Keratinocyte (primary cell): ENCODE measurements around the gene ASS1.

Source experiments
- CTCF ChIP-seq, 3 experiments: IDR thresholded peaks in 1 of 3; conservative IDR thresholded peaks in 1 of 3; optimal IDR thresholded peaks in 1 of 3; 2 replicates in 2 of 3; 3 replicates in 1 of 3; pipeline versions ENCODE3 to v1.5.1; 2011; ENCODE audit warnings: low read length in 3 of 3, mild to moderate bottlenecking in 3 of 3, moderate library complexity in 2 of 3, control low read depth in 1 of 3, inconsistent platforms in 1 of 3; ENCODE audit not compliant: insufficient read depth in 2 of 3; ENCODE audit errors: extremely low read depth in 1 of 3
- EZH2 ChIP-seq: IDR thresholded peaks from one replicate; pipeline ENCODE4 v1.6.1; 2012; ENCODE audit warnings: inconsistent platforms, mild to moderate bottlenecking, low read length, moderate library complexity

DNA sequence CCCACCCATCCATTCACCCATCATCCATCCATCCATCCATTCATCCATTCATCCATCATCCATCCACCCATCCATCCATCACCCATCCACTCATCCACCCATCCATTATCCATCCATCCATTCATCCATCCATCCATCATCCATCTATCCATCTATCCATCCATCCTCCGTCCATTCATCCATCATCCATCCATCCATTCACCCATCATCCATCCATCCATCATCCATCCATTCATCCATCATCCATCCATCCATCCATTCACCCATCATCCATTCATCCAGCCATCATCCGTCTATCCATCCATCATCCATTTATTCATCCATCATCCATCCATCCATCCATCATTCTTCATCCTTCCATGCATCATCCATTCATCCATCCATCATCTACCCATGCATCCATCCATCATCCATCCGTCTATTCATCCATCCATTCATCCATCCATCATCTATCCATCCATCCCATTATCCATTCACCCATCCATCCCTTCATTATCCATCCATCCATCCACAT, 10.1 kb downstream of the ASS1 start:
- TF ChIP-seq CTCF (optimal IDR thresholded peaks at IDR 0.05 in 1 of 3, IDR thresholded peaks at IDR 0.05 in 1 of 3, conservative IDR thresholded peaks at IDR 0.05 in 1 of 3; ENCODE audit: extremely low read depth in 1 of 3, insufficient read depth in 2 of 3, low read length in 3 of 3) (no peak), EZH2 (no peak)
